ENCODE data around the gene PIGN.

PIGN gene

GRCh38 chr18:62107881-62108280, 79.0 kb downstream of the PIGN start:
- no peak for DNase-seq

GRCh38 chr18:62106271-62106670, 80.6 kb downstream of the PIGN start:
- no peak for DNase-seq

DNA sequence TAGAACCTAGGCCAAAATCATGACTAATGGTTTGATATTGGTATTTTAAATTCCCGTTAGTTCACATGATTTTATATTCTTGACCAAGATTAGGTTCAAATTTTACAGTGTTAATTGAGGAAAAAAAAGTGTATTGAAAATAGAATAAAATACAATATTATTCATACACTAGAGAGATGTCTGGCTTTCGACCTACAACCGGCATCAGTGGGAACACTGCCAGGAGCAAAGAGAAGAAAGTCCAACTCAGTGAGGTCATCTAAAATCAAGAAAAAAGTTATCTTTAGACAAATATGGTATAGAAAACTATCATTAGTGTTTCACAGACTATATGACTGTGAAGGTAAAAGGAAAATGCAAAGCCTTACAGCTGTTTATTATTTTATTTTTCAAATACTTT, 81.5 kb downstream of the PIGN start:
- no peak for DNase-seq

- no peak for DNase-seq
Observed at GRCh38 chr18:62102221-62102620, 84.6 kb downstream of the PIGN start.

- no peak for DNase-seq
Observed at GRCh38 chr18:62101321-62101721, 85.5 kb downstream of the PIGN start.

- DNase-seq, result no peak
Observed at GRCh38 chr18:62098960-62099359, 87.9 kb downstream of the PIGN start.

GRCh38 chr18:62097698-62098097, 89.2 kb downstream of the PIGN start:
- no peak for DNase-seq

- DNase-seq, result no peak
Observed at GRCh38 chr18:62091487-62092120, 95.3 kb downstream of the PIGN start.

DNA sequence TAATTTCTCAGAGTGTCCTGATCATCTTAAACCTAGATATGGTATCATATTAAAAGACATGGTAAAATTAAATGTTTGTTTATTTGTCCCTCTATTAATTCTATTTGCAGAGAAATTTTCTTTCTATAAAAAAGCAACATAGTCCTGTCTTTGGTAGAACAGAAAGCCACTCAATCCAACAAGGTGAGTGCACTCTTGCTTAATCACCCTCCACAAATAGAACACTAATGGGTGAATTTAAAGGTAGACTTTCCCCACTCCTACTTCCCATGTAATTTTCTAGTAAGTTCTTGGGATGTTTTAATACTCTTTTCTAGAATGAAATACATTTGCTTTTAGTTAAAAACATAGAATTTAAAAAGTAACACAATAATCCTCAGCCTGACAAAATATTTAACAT, 97.7 kb downstream of the PIGN start:
- DNase-seq, result no peak

DNA sequence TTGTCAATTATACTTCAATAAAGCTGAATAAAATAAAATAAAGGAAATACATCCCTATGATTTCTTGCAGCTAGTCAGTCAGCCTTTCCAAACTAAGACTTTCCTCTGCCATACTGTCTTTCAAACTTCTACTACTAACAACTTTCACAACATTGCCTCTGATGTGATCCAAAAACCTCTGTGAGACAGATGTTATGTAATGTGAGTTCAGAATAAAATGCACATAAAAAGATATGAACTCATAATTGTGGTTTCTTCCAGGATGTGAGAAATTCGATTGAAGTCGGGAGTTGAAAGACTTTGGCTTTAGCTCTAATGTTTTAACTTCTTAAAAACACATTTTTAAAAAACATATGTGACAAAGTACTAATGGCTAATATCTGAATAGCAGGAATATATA, 98.7 kb downstream of the PIGN start:
- DNase-seq, result no peak

DNA sequence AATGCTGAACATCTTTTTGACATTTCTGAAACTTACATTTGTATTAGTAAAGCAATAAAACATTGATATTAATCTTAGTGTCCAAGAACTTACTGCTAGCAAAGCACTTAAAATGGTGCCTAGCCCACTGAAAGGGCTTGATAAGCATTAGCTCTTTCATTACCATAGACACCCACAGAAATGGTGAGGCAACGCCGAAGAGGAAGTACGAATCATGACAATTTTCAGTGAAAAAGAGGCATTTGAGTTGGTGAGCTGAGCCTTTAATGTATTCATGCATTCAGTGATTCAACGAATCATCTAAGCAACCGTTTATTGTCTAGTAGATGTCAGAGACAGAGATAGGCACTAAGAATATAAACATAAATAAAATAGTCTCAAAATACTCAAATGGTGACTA, 101.1 kb downstream of the PIGN start:
- DNase-seq, result no peak

- no peak for DNase-seq
Observed at GRCh38 chr18:62081761-62082294, 105.0 kb downstream of the PIGN start.

- DNase-seq, result no peak
Observed at GRCh38 chr18:62081248-62081647, 105.6 kb downstream of the PIGN start.

DNA sequence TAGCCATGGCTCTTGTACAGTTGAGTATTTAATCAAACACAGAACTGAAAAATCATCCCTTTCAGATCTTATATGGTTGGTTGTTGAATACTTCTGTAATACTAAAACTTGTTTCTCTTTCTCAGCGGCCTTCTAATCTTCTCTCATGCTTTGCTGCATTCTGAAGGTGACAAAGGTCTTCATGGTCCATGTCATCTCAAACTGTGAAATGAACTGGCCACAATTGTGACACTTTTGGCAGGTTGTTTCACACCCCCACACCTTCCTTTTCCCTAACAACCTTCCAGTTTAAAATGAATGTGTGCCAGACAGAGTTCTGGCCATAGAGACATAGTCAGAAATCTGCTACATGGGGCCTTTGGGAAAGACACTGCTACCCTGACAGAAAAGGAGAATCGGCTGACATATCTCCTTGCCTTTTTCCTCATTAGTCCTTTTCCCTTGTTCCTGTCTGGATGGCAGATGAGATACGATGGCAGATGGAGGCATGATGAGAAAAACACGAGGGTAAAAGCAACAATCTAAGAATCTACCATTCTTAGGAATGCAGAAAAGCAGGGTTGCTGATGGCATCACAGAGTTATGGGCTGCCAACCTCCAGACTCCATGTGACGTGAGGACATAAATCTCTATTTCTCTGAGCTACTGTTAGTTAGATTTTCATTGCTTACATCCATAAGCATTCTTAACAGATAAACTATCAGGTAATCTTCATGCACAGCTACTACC, 106.5 kb downstream of the PIGN start:
- DNase-seq, result no peak

DNA sequence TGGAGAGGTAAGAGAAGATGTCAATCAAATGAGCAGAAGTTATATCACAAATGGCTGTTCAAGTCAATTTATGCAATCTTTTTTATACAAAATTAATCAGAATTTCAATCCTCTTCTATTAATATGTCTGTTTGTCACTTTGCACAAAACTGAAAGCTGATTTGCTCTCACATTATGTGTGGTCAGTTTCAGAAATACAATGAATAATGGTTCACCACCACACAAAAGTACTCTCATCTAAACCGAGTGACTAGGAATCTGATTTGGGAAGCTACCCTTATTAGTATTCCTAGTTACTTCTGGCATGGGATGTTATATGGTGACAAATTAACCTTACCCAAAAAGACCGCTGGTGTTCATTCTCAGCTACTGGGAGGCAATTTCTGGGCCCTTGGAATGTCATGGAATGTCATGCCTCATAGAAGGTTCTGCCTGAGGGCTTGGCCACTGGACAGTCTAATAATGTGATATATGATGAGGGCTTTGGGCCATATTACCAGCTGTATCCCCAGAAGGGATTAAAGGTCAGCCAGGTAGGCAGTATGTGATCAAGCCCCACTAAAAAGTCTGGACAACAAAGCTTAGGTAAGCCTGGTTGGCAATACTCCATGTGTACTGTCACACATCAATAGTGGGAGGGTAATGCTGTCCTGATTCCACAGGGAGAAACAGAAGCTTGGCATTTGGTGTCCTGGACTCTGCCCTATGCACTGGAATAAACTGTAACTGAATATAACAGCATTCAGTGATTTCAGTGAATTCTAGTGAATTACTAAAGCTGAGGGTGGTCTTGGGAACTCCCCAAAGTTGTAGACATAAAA, 113.2 kb downstream of the PIGN start:
- DNase-seq, result no peak

DNA sequence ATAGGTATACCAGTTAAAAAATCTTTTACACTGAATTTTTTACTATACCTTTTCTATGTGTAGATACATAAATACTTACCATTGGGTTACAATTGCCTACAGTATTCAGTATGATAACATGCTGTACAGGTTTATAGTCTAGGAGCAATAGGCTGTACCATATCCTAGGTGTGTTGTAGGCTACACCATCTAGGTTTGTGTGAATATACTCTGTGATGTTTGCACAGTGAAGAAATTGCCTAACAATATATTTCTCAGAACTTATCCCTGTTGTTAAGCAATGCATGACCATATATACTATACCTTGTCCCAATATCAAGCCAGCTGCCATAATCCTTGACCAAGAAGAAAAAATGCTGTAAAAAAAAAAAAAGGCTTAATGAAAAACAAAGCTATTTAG, 114.5 kb downstream of the PIGN start:
- DNase-seq, result no peak

DNA sequence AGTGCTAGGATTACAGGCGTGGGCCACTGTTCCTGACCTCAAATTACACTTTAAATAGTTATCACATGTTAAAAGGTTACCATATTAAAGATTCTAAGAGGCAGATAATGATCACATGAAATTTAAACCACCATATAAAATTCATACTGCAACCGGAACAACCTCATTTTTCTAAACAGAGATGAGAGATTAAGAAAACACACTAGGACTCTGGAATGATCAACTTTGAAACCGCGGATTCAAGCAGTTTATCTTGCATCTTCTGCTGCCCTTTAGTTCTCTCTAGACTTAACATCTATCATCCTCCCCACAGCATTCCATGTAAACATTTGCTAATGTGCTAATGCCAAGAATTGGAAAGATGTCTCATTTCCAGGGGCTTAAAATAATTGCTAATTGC, 115.8 kb downstream of the PIGN start:
- DNase-seq, result no peak

- no peak for DNase-seq
Observed at GRCh38 chr18:62070302-62070701, 116.6 kb downstream of the PIGN start.

GRCh38 chr18:62069556-62069955, 117.3 kb downstream of the PIGN start:
- DNase-seq, result no peak

- no peak for DNase-seq
Observed at GRCh38 chr18:62066102-62066818, 120.6 kb downstream of the PIGN start.

DNA sequence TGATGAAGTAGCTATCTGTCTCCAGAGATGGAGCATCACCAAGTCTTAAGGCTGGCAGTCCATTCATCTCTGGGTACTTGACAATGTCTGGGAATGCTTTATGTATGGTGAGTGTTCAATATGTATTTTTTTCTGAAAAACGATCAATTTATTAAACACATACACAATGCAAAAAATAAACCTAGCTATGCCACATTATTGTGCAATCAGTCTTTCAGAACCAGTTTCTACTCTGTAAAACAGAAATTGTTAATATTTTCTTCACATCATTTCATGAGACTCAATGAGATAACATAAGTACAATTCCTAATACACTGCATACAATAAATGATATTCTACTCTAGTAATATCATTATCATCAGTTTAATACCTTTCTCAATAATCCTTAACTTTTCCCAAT, 122.5 kb downstream of the PIGN start:
- DNase-seq, result no peak

- no peak for DNase-seq
Observed at GRCh38 chr18:62061821-62062478, 124.9 kb downstream of the PIGN start.

GRCh38 chr18:62060820-62061219, 126.0 kb downstream of the PIGN start:
- no peak for DNase-seq

All from GF-D8 (cell line).